Testis (tissue), 2 donors: ENCODE measurements around the gene ZNF428.

ENCODE experiments used
- CTCF ChIP-seq, 3 experiments: fragments of 450-650 bp in 2 of 3; fragments of 200-600 bp in 1 of 3; sonication (generic) in 1 of 3; IDR thresholded peaks; one replicate each; pipeline ENCODE4 v1.5.1; 2016 to 2019; ENCODE audit warnings: antibody characterized with exemption in 3 of 3, mild to moderate bottlenecking in 2 of 3, moderate library complexity in 1 of 3
- POLR2A ChIP-seq: fragments of 450-650 bp; IDR thresholded peaks from one replicate; pipeline ENCODE4 v1.6.1; 2017; ENCODE audit warnings: antibody characterized with exemption, mild to moderate bottlenecking, moderate library complexity

GRCh38 chr19:43598445-43599240, 20.8 kb downstream of the ZNF428 start:
- TF ChIP-seq CTCF (IDR thresholded peaks at IDR 0.05) (no peak), POLR2A (no peak)
